ENCODE measurements around the gene FAIM2.

Gene FAIM2

DNA sequence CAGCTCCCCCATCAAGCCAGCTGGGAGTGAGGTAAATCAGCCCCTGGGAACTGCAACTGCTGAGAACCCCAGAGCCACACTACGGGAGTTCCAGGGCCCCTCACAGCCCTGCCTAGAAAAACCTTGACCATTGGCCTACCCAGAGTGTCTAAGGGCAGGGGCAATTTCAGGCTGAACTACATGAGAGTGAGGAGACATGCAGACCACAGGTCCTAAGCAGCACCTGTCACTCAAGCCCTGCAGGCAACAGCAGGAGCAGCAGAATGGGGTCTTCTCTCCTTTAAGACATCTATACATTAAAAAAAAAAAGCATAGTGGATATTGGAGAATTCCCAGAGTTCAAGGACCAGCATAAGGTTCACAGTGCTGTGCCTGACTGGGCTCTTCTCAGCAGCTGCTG, 80.3 kb downstream of the FAIM2 start:
- Histone ChIP-seq H3K36me3 (ENCODE audit: control insufficient read depth in 2 of 2, insufficient read depth in 1 of 2, low read length in 2 of 2) (peaks cover 4 to 32% of the 10 kb centered on the region in 2 experiments; a peak in 2 of 3 replicates), H3K27ac (ENCODE audit: extremely low read depth, low read depth, low read length) (no peak overlapping the region), H3K9me3 (ENCODE audit: control insufficient read depth, insufficient read depth, low read depth, low read length) (no peaks in the 10 kb centered on the region), H3K4me1 (ENCODE audit: control insufficient read depth, insufficient read depth, low read length) (peaks cover 15% of the 10 kb centered on the region; the same call in 1 of the 2 replicates), H3K4me3 (ENCODE audit: low read depth, low read length) (no peak overlapping the region)
- ChIA-PET POLR2A (no interaction called here), CTCF (interaction anchor here (0.7 kb wide), 1 partner anchor 225 kb away, joined by 3 read pairs; no protein-coding TSS in a partner anchor)
- TF ChIP-seq ZNF350 (tag by site-specific recombination; IDR thresholded peaks at IDR 0.05) (no peak), ZNF223 (tag by site-specific recombination; IDR thresholded peaks at IDR 0.05) (no peak), ZNF133 (tag by site-specific recombination; IDR thresholded peaks at IDR 0.05) (no peak), HOXA7 (CRISPR knock-in tag; IDR thresholded peaks at IDR 0.05; ENCODE audit: borderline replicate concordance) (no peak)

DNA sequence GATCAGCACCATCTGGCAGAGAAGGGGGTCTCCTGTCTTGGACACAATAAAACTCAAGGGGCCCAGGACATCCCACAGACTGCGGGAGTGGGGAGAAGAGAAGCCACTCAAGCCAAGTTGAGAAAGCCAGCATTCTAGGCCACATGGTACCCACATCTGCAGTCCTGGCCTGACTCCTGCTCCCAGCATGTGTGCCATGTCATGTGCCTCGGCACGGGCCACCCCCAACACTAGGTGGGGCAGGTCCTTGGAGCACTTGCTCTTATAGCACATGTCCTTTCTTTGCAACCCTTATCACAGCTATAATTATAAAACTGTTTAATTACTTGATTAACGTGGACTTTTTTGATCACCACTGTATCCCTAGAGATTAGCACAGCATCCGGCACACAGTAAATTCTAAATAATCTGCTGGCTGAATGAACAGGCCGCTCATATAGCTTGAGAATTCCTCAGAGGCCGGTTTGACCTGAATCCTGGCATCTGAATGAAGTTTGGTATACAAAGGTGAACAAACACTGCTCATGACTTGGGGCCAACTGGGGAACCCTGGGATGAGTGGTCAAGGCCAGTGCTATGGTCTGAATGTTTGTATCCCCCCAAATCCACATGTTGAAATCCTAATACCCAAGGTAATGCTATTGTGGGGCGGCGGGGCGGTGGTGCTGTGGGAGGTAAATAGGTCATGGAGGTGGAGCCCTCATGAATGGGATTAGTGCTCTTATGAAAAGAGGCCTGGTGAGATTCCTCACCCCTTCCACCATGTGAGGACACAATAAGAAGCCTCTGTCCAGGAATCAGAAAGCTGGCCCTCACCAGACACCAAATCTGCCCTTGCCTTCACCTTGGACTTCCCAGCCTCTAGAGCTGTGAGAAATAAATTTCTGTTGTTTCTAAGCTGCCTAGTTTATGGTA, 82.1 kb downstream of the FAIM2 start:
- TF ChIP-seq PRDM10 (tag by site-specific recombination; IDR thresholded peaks at IDR 0.05) (peak; percentile 45; the same call in 1 of the 2 replicates), ZNF221 (tag by site-specific recombination; IDR thresholded peaks at IDR 0.05; ENCODE audit: borderline replicate concordance) (no peak)
- POLR2A ChIA-PET = interaction anchor here (0.5 to 0.6 kb wide), 2 partner anchors 80 to 263 kb away, joined by 3 to 4 read pairs; partner anchors contain the start of gene TMBIM6
- CTCF ChIA-PET = interaction anchor here (0.6 to 2.0 kb wide), 4 partner anchors 10 to 146 kb away, joined by 3 to 11 read pairs (median 3); no protein-coding TSS in a partner anchor

DNA sequence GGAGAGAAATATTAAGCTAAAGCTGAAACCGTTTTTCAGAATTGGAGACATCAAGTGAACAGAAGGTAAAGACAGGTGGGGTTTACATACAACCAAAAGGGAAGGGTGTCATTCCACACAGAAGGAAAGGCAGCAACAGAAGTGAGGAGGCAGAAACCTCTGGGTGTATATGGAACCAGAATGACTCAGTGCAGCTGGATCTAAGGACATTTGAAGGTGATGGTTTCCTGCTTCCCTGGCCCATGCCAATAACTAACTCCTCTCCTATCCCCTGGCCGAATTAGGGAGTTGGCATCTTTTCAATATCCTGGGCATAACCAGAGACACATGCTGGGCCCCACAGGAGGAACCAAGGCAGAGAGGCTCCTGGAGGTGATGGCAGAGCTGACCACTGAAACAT, 83.9 kb downstream of the FAIM2 start:
- ChIA-PET POLR2A (interaction anchor here (1.8 kb wide), 1 partner anchor 9 kb away, joined by 7 read pairs; the partner anchor contains the start of gene NCKAP5L), CTCF (interaction anchor here (0.6 to 0.9 kb wide), 2 partner anchors 19 to 42 kb away, joined by 3 to 5 read pairs; no protein-coding TSS in a partner anchor)
- Histone ChIP-seq H3K4me1 (ENCODE audit: control insufficient read depth, insufficient read depth, low read length) (no peaks in the 10 kb centered on the region), H3K36me3 (ENCODE audit: control insufficient read depth in 2 of 2, insufficient read depth in 1 of 2, low read length in 2 of 2) (peaks cover 13 to 34% of the 10 kb centered on the region in 2 experiments; a peak in 2 of 3 replicates), H3K4me3 (ENCODE audit: low read depth, low read length) (no peak overlapping the region), H3K9me3 (ENCODE audit: control insufficient read depth, insufficient read depth, low read depth, low read length) (no peaks in the 10 kb centered on the region), H3K27ac (ENCODE audit: extremely low read depth, low read depth, low read length) (no peak overlapping the region)
- peak; percentile 18; the same call in 1 of the 2 replicates for TF ChIP-seq PRDM10 (tag by site-specific recombination; IDR thresholded peaks at IDR 0.05)
- TF ChIP-seq, protein P1, sequence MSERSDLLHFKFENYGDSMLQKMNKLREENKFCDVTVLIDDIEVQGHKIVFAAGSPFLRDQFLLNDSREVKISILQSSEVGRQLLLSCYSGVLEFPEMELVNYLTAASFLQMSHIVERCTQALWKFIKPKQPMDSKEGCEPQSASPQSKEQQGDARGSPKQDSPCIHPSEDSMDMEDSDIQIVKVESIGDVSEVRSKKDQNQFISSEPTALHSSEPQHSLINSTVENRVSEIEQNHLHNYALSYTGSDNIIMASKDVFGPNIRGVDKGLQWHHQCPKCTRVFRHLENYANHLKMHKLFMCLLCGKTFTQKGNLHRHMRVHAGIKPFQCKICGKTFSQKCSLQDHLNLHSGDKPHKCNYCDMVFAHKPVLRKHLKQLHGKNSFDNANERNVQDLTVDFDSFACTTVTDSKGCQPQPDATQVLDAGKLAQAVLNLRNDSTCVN (tag by site-specific recombination; optimal IDR thresholded peaks at IDR 0.05) = peak; percentile 4
- no peak for TF ChIP-seq OSR2 (tag by site-specific recombination; IDR thresholded peaks at IDR 0.05)

More for the DNA sequence above, 82.1 kb downstream of the FAIM2 start:
- H3K36me3 ChIP-seq (ENCODE audit: control insufficient read depth in 2 of 2, insufficient read depth in 1 of 2, low read length in 2 of 2) = peaks cover 6 to 32% of the 10 kb centered on the region in 2 experiments; a peak in 2 of 3 replicates
- no peak overlapping the region for H3K27ac ChIP-seq (ENCODE audit: extremely low read depth, low read depth, low read length)
- H3K4me1 ChIP-seq (ENCODE audit: control insufficient read depth, insufficient read depth, low read length) = peaks cover 8% of the 10 kb centered on the region; the same call in 1 of the 2 replicates
- no peak overlapping the region for H3K4me3 ChIP-seq (ENCODE audit: low read depth, low read length)
- no peaks in the 10 kb centered on the region for H3K9me3 ChIP-seq (ENCODE audit: control insufficient read depth, insufficient read depth, low read depth, low read length)

Data from HEK293 (cell line).